Colonic mucosa (tissue), 4 donors: ENCODE results near the gene PREX1. TPM values are rescaled to one million over a fixed set of nuclear protein-coding genes. Genes with fewer than 3 reads are reported as not detected.

Experiments used
- DNase-seq: peaks from one replicate; pipeline ENCODE4 v3.0.0-alpha.2; 2020
- H3K27ac ChIP-seq: fragments of 200-600 bp; one replicate; pipeline ENCODE4 v1.8.0; 2021
- H3K27me3 ChIP-seq: fragments of 200-600 bp; one replicate; pipeline ENCODE4 v1.8.0; 2021
- H3K36me3 ChIP-seq: fragments of 200-600 bp; one replicate; pipeline ENCODE4 v1.8.0; 2021
- H3K4me1 ChIP-seq: fragments of 200-600 bp; one replicate; pipeline ENCODE4 v1.8.0; 2021; ENCODE audit warnings: mild to moderate bottlenecking
- H3K4me3 ChIP-seq: fragments of 200-600 bp; one replicate; pipeline ENCODE4 v1.8.0; 2021
- H3K9ac ChIP-seq, 2 donors: one replicate each; pipeline ENCODE4 v1.7.0; 2013; ENCODE audit warnings: control low read depth in 2 of 2, low read depth in 2 of 2, low read length in 2 of 2
- H3K9me3 ChIP-seq: fragments of 200-600 bp; one replicate; pipeline ENCODE4 v1.8.0; 2021
- CTCF ChIP-seq: fragments of 200-600 bp; IDR thresholded peaks from one replicate; pipeline ENCODE4 v1.8.0; 2022; ENCODE audit warnings: antibody characterized with exemption, mild to moderate bottlenecking
- intact Hi-C: fragments of 100-400 bp; cut with DNase I; formaldehyde crosslinking; loops from one replicate; pipeline ENCODE4 v1.14.1; 2022
- total RNA-seq, 2 donors: library from RNA; stranded (reverse); fragmentation: NEBNext Ultra II Directional in 1 of 2; extraction: Animal tissue kit (Norgen Biotek cat#: 25700) in 1 of 2; gene quantifications; one replicate each; pipeline ENCODE4 v1.2.1, GENCODE V29; 2021
- donor health status: healthy.
- donor health status: DM: no; HTN: no; CAD: no.
- donor health status: DM: no; HTN: no; CAD: no.

The PREX1 gene
- total RNA-seq, 2 donors from 2014 or later = 7.2 to 24.6 TPM

GRCh38 chr20:48689388-48689787, 138.4 kb downstream of the PREX1 start:
- Histone ChIP-seq H3K9ac (no peak overlapping the region), H3K27ac (no peak overlapping the region), H3K4me3 (no peak overlapping the region), H3K36me3 (no peaks in the 10 kb centered on the region), H3K9me3 (no peaks in the 10 kb centered on the region), H3K4me1 (peaks cover 21% of the 10 kb centered on the region), H3K27me3 (no peaks in the 10 kb centered on the region)
- intact Hi-C loops = no loop called here
- DNase-seq = no peak
- TF ChIP-seq CTCF = no peak

- intact Hi-C loops = no loop called here
- H3K9me3 ChIP-seq = no peaks in the 10 kb centered on the region
- no peak overlapping the region for H3K9ac ChIP-seq
- H3K36me3 ChIP-seq = no peaks in the 10 kb centered on the region
- no peak for DNase-seq
- H3K27me3 ChIP-seq = no peaks in the 10 kb centered on the region
- no peak overlapping the region for H3K4me3 ChIP-seq
- H3K27ac ChIP-seq = no peak overlapping the region
- peaks cover 22% of the 10 kb centered on the region for H3K4me1 ChIP-seq
- no peak for TF ChIP-seq CTCF
Observed at GRCh38 chr20:48688579-48688978, 139.2 kb downstream of the PREX1 start.

- peak overlapping the region; percentile 29 for H3K27ac ChIP-seq
- intact Hi-C loops = no loop called here
- TF ChIP-seq CTCF = no peak
- H3K27me3 ChIP-seq = no peaks in the 10 kb centered on the region
- no peaks in the 10 kb centered on the region for H3K9me3 ChIP-seq
- H3K36me3 ChIP-seq = no peaks in the 10 kb centered on the region
- no peak overlapping the region for H3K4me3 ChIP-seq
- peaks cover 30% of the 10 kb centered on the region for H3K4me1 ChIP-seq
- peak overlapping the region in 1 of 2 donors; percentile 8 for H3K9ac ChIP-seq
- DNase-seq = no peak
Observed at GRCh38 chr20:48687117-48687800, 140.5 kb downstream of the PREX1 start.

GRCh38 chr20:48686238-48687116, 141.3 kb downstream of the PREX1 start:
- H3K4me3 ChIP-seq = no peak overlapping the region

GRCh38 chr20:48685300-48685699, 142.5 kb downstream of the PREX1 start:
- intact Hi-C loops = no loop called here
- Histone ChIP-seq H3K36me3 (no peaks in the 10 kb centered on the region), H3K4me3 (no peak overlapping the region), H3K9ac (no peak overlapping the region), H3K27ac (no peak overlapping the region), H3K27me3 (no peaks in the 10 kb centered on the region), H3K9me3 (no peaks in the 10 kb centered on the region), H3K4me1 (peaks cover 30% of the 10 kb centered on the region)
- no peak for TF ChIP-seq CTCF
- no peak for DNase-seq

More at GRCh38 chr20:48686238-48687116, 141.3 kb downstream of the PREX1 start:
- no peak for TF ChIP-seq CTCF
- H3K9ac ChIP-seq = peak overlapping the region in 1 of 2 donors; percentile 52
- no peaks in the 10 kb centered on the region for H3K9me3 ChIP-seq
- peaks cover 30% of the 10 kb centered on the region for H3K4me1 ChIP-seq
- no peaks in the 10 kb centered on the region for H3K27me3 ChIP-seq
- peak; percentile 49 for DNase-seq
- intact Hi-C loops = no loop called here
- no peaks in the 10 kb centered on the region for H3K36me3 ChIP-seq
- H3K27ac ChIP-seq = peak overlapping the region; percentile 29
